ENCODE measurements around the gene LRMDA.

LRMDA gene

GRCh38 chr10:76403912-76404311, 972.5 kb downstream of the LRMDA start:
- DNase-seq (ENCODE audit: low spot score), result no peak

- DNase-seq (ENCODE audit: low spot score), result no peak
These were observed 973.1 kb downstream of the LRMDA start for GRCh38 chr10:76404531-76404930.

- DNase-seq (ENCODE audit: low spot score), result no peak
These were observed 974.5 kb downstream of the LRMDA start for GRCh38 chr10:76405922-76406321.

- DNase-seq (ENCODE audit: low spot score), result no peak
These were observed 977.2 kb downstream of the LRMDA start for GRCh38 chr10:76408646-76409045.

- DNase-seq (ENCODE audit: low spot score), result no peak
These were observed 980.5 kb downstream of the LRMDA start for GRCh38 chr10:76411729-76412435.

GRCh38 chr10:76415554-76415953, 984.1 kb downstream of the LRMDA start:
- DNase-seq (ENCODE audit: low spot score), result no peak

- DNase-seq (ENCODE audit: low spot score), result no peak
These were observed 985.2 kb downstream of the LRMDA start for GRCh38 chr10:76416642-76417041.

- no peak for DNase-seq (ENCODE audit: low spot score)
These were observed 989.3 kb downstream of the LRMDA start for GRCh38 chr10:76420725-76421124.

GRCh38 chr10:76422769-76423168, 991.3 kb downstream of the LRMDA start:
- DNase-seq (ENCODE audit: low spot score), result no peak

- DNase-seq (ENCODE audit: low spot score), result no peak
These were observed 997.3 kb downstream of the LRMDA start for GRCh38 chr10:76428551-76429367.

- DNase-seq (ENCODE audit: low spot score), result no peak
These were observed 998.1 kb downstream of the LRMDA start for GRCh38 chr10:76429368-76430060.

- DNase-seq (ENCODE audit: low spot score), result no peak
These were observed 998.7 kb downstream of the LRMDA start for GRCh38 chr10:76430061-76430645.

- DNase-seq (ENCODE audit: low spot score), result no peak
These were observed 1000.9 kb downstream of the LRMDA start for GRCh38 chr10:76432016-76433012.

GRCh38 chr10:76433161-76434005, 1002.0 kb downstream of the LRMDA start:
- no peak for DNase-seq (ENCODE audit: low spot score)

GRCh38 chr10:76435157-76435556, 1003.7 kb downstream of the LRMDA start:
- DNase-seq (ENCODE audit: low spot score), result no peak

GRCh38 chr10:76436401-76436811, 1005.0 kb downstream of the LRMDA start:
- no peak for DNase-seq (ENCODE audit: low spot score)

GRCh38 chr10:76436981-76437380, 1005.6 kb downstream of the LRMDA start:
- no peak for DNase-seq (ENCODE audit: low spot score)

- no peak for DNase-seq (ENCODE audit: low spot score)
These were observed 1009.0 kb downstream of the LRMDA start for GRCh38 chr10:76440426-76440825.

GRCh38 chr10:76442113-76442512, 1010.7 kb downstream of the LRMDA start:
- no peak for DNase-seq (ENCODE audit: low spot score)
